ENCODE results near the gene RBM26.

Gene RBM26

DNA sequence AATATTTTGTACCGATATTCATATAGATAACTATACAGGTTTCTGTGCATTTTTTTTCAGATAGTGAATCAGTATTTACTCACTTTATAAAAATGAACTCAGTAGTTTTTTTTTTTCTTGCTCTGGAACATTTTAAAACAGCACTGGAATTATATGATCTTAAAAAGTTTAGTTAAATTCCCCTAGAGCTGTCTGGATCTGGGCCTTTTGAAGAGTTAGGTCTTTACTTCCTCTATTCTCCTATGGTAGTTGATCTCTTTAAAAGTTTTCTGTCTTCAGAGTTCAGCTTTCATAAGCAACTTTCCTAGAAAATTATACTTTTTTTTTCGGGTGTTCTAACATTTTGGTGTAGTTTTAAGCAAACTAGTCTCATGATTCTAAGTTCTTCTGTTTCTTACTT, 21.8 kb upstream of the RBM26 start:
- TF ChIP-seq, protein P1, sequence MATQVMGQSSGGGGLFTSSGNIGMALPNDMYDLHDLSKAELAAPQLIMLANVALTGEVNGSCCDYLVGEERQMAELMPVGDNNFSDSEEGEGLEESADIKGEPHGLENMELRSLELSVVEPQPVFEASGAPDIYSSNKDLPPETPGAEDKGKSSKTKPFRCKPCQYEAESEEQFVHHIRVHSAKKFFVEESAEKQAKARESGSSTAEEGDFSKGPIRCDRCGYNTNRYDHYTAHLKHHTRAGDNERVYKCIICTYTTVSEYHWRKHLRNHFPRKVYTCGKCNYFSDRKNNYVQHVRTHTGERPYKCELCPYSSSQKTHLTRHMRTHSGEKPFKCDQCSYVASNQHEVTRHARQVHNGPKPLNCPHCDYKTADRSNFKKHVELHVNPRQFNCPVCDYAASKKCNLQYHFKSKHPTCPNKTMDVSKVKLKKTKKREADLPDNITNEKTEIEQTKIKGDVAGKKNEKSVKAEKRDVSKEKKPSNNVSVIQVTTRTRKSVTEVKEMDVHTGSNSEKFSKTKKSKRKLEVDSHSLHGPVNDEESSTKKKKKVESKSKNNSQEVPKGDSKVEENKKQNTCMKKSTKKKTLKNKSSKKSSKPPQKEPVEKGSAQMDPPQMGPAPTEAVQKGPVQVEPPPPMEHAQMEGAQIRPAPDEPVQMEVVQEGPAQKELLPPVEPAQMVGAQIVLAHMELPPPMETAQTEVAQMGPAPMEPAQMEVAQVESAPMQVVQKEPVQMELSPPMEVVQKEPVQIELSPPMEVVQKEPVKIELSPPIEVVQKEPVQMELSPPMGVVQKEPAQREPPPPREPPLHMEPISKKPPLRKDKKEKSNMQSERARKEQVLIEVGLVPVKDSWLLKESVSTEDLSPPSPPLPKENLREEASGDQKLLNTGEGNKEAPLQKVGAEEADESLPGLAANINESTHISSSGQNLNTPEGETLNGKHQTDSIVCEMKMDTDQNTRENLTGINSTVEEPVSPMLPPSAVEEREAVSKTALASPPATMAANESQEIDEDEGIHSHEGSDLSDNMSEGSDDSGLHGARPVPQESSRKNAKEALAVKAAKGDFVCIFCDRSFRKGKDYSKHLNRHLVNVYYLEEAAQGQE (IDR thresholded peaks at IDR 0.05; ENCODE audit: low read depth), result no peak
- TF ChIP-seq EGR1 (IDR thresholded peaks at IDR 0.05), result no peak
- TF ChIP-seq TEAD4 (IDR thresholded peaks at IDR 0.05), result no peak
- TF ChIP-seq MAX (IDR thresholded peaks at IDR 0.05), result no peak

- TF ChIP-seq TCF12 (IDR thresholded peaks at IDR 0.05; ENCODE audit: low read depth), result no peak
- no peak for TF ChIP-seq CEBPB (IDR thresholded peaks at IDR 0.05)
- no peak for TF ChIP-seq TAF1 (IDR thresholded peaks at IDR 0.05; ENCODE audit: low read depth)
- TF ChIP-seq, protein P2, sequence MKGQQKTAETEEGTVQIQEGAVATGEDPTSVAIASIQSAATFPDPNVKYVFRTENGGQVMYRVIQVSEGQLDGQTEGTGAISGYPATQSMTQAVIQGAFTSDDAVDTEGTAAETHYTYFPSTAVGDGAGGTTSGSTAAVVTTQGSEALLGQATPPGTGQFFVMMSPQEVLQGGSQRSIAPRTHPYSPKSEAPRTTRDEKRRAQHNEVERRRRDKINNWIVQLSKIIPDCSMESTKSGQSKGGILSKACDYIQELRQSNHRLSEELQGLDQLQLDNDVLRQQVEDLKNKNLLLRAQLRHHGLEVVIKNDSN (IDR thresholded peaks at IDR 0.05), result no peak
- no peak for TF ChIP-seq EP300 (IDR thresholded peaks at IDR 0.05; ENCODE audit: borderline replicate concordance)
- TF ChIP-seq, protein P1 (IDR thresholded peaks at IDR 0.05; ENCODE audit: low read depth), result no peak
- no peak for TF ChIP-seq FOXM1 (IDR thresholded peaks at IDR 0.05; ENCODE audit: borderline replicate concordance, low read depth)
These were observed 21.2 kb upstream of the RBM26 start for GRCh38 chr13:79427265-79427664.

DNA sequence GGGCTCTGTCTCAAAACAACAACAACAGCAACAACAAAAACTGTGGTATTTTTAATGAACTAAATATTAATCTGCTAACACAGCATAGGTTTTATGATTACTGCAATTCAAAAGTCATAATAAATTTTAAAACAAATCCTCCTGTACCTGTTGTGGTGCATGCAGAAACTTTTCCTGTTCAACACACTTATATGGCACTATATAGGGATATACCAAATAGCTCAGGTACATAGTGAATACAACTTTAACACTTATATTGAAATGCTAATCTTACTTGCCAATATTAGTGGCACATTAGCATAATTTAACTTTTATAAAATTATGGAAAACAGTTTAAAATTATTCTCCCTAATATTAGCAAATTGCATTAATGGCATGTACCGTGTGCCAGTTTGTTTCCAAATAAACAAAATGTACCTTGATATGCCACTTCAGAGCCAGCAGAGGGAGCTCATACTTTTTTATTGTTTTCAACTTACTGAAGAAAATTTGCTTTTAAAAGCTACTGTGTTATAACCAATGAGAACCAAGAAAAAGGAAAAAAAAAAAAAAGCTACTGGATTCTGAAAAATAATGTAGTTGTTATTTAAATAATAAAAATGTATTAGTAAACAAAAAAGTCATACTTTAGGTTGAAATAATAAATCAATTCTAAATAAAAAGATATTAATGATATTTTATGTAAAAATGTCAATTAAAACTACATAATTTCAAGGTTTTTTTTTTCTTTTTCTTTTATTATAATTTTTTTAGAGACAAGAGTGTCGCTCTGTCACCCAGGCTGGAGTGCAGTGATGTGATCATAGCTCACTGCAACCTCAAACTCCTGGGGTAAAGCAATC, 18.0 kb upstream of the RBM26 start:
- TF ChIP-seq ZBTB7A (IDR thresholded peaks at IDR 0.05; ENCODE audit: low read depth) (no peak), CEBPB (IDR thresholded peaks at IDR 0.05) (no peak), EGR1 (IDR thresholded peaks at IDR 0.05) (no peak), YY1 (IDR thresholded peaks at IDR 0.05; ENCODE audit: low read depth) (no peak), RAD21 (IDR thresholded peaks at IDR 0.05; ENCODE audit: low read depth) (peak; percentile 68)

GRCh38 chr13:79423340-79423739, 17.3 kb upstream of the RBM26 start:
- TF ChIP-seq RAD21 (IDR thresholded peaks at IDR 0.05; ENCODE audit: low read depth) (no peak), MAX (IDR thresholded peaks at IDR 0.05) (no peak), CREB1 (IDR thresholded peaks at IDR 0.05; ENCODE audit: low read depth) (no peak), CEBPB (IDR thresholded peaks at IDR 0.05) (no peak)

GRCh38 chr13:79419365-79419764, 13.3 kb upstream of the RBM26 start:
- TF ChIP-seq FOXM1 (IDR thresholded peaks at IDR 0.05; ENCODE audit: borderline replicate concordance, low read depth), result no peak
- TF ChIP-seq, protein P2 (IDR thresholded peaks at IDR 0.05), result no peak
- TF ChIP-seq TCF12 (IDR thresholded peaks at IDR 0.05; ENCODE audit: low read depth), result no peak
- no peak for TF ChIP-seq TEAD4 (IDR thresholded peaks at IDR 0.05)
- no peak for TF ChIP-seq EP300 (IDR thresholded peaks at IDR 0.05; ENCODE audit: borderline replicate concordance)
- no peak for TF ChIP-seq EGR1 (IDR thresholded peaks at IDR 0.05)
- TF ChIP-seq CEBPB (IDR thresholded peaks at IDR 0.05), result no peak
- TF ChIP-seq YY1 (IDR thresholded peaks at IDR 0.05; ENCODE audit: low read depth), result no peak
- TF ChIP-seq CREB1 (IDR thresholded peaks at IDR 0.05; ENCODE audit: low read depth), result no peak
- TF ChIP-seq RAD21 (IDR thresholded peaks at IDR 0.05; ENCODE audit: low read depth), result no peak
- TF ChIP-seq NFIC (IDR thresholded peaks at IDR 0.05), result no peak
- TF ChIP-seq, protein P1 (IDR thresholded peaks at IDR 0.05; ENCODE audit: low read depth), result no peak
- TF ChIP-seq MAX (IDR thresholded peaks at IDR 0.05), result no peak
- no peak for TF ChIP-seq TAF1 (IDR thresholded peaks at IDR 0.05; ENCODE audit: low read depth)
- TF ChIP-seq ZBTB7A (IDR thresholded peaks at IDR 0.05; ENCODE audit: low read depth), result no peak
